ENCODE measurements around the gene SLC22A17. TPM values are rescaled to one million over a fixed set of nuclear protein-coding genes. Genes with fewer than 3 reads are reported as not detected.

Gene SLC22A17
- total and polyA plus RNA-seq, 10 of the 15 experiments (the other 5 are each of a cell fraction or from before 2014, with no cell fraction given) = not detected

GRCh38 chr14:23348297-23348655 is 4.4 kb downstream of the SLC22A17 start:
- FAIRE-seq = no peak
- H3K36me3 ChIP-seq (ENCODE audit: control insufficient read depth in 2 of 2, insufficient read depth in 2 of 2, low read length in 1 of 2) = no peaks in the 10 kb centered on the region
- TF ChIP-seq TAF1 (IDR thresholded peaks at IDR 0.05; ENCODE audit: borderline replicate concordance, low read depth, low read length) (no peak), SREBF2 (IDR thresholded peaks at IDR 0.05; ENCODE audit: low read length) (no peak), SIX5 (IDR thresholded peaks at IDR 0.05; ENCODE audit: low read depth, low read length, severe bottlenecking) (no peak), MTA3 (IDR thresholded peaks at IDR 0.05; ENCODE audit: borderline replicate concordance, low read length) (no peak), ZNF592 (IDR thresholded peaks at IDR 0.05) (no peak), ZBTB11 (CRISPR knock-in tag; IDR thresholded peaks at IDR 0.05) (no peak), EGR1 (IDR thresholded peaks at IDR 0.05; ENCODE audit: borderline replicate concordance in 1 of 2, low read depth in 2 of 2, low read length in 2 of 2) (no peak), STAT1 (conservative IDR thresholded peaks at IDR 0.05) (no peak), ZNF687 (IDR thresholded peaks at IDR 0.05) (no peak)
- H2AFZ ChIP-seq (ENCODE audit: control insufficient read depth, low read depth, low read length) = no peak overlapping the region
- peaks cover 4 to 9% of the 10 kb centered on the region in 2 experiments for H3K27me3 ChIP-seq (replicated peaks in 1 of 2; ENCODE audit: control insufficient read depth in 2 of 2, insufficient read depth in 2 of 2, low read length in 1 of 2)
- no peaks in the 10 kb centered on the region for H3K9me3 ChIP-seq (replicated peaks; ENCODE audit: control insufficient read depth, insufficient read depth, low read length)
- no peak overlapping the region for H3K9ac ChIP-seq (ENCODE audit: control insufficient read depth, insufficient read depth, low read length)
- POLR2A ChIA-PET = no interaction called here
- no peak overlapping the region for H3K4me2 ChIP-seq (ENCODE audit: control insufficient read depth, insufficient read depth)
- no peak for DNase-seq (ENCODE audit: low read depth, low spot score)
- intact Hi-C loops (cut with micrococcal nuclease; ENCODE audit: unreplicated experiment) (no loop called here), in situ Hi-C loops (cut with MboI) (no loop called here)
- H3K27ac ChIP-seq (ENCODE audit: control insufficient read depth, insufficient read depth) = no peak overlapping the region
- no TSS peak for BruUV-seq (replicated peaks)
- no peaks in the 10 kb centered on the region for H4K20me1 ChIP-seq (ENCODE audit: control insufficient read depth, insufficient read depth)
- CTCF ChIA-PET = no interaction called here
- ATAC-seq = no peak
- H3K4me1 ChIP-seq (ENCODE audit: control insufficient read depth, insufficient read depth, low read length) = no peaks in the 10 kb centered on the region
- WGBS (ENCODE audit: insufficient coverage, insufficient replicate concordance, low lambda C conversion rate, missing lambda C conversion rate) = 41% methylated on average over 6 of the region's 6 CpGs
- RAD21 ChIA-PET (ENCODE audit: unreplicated experiment) = no interaction called here
- H3K79me2 ChIP-seq (ENCODE audit: control insufficient read depth, insufficient read depth, low read length) = no peaks in the 10 kb centered on the region
- no peak overlapping the region for H3K4me3 ChIP-seq
- SMC1A ChIA-PET (ENCODE audit: uncharacterized antibody, unreplicated experiment) = no interaction called here
